CD4-positive, alpha-beta T cell treated with Interleukin-15 for 4 hours (primary cell): ENCODE data around the gene LUZP1.
A peak's percentile ranks its signal among the peaks of the same experiment; 100 is the strongest.

ENCODE experiments used
- DNase-seq: peaks from one replicate; pipeline ENCODE4 v3.0.0-alpha.2; 2020; ENCODE audit warnings: low spot score

The LUZP1 gene

DNA sequence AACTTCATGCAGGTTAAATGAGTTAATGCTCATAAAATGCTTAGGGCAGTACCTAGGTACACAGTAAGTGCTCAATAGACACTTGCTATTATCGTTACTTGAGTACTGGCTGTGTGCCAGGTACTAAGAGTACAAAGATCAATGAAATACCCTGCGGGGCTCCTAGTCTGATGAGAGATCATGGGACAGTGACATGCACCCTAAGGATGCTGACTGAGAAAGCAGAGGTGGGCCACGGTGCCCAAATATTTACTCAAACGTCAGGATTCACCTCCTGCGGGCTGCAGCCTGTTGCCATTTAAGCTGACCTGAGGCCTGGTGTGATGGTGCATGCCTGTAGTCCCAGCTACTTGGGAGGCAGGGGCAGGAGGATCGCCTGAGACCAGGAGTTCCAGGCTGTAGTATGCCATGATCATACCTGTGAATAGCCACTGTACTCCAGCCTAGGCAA lies 19.8 kb upstream of the LUZP1 start:
- no peak for DNase-seq

DNA sequence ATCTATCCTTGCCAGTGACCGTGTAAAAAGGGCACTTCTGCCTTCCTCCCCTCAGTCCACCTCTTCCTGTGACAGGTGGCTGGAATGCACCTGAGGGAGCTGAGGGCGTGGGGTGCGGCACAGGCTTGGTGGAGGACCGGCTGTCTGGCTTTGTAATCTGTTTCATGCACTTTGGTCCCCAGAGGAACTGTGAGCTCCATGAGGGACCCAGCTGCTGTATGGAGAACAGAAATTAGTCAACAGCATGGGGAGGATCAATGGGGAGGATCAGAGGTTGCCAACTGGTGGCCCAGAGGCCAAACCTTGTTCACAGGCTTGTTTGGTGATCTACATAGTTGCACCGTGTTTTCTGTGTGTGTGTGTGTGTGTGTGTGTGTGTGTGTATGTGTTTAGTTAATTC lies 19.0 kb upstream of the LUZP1 start:
- no peak for DNase-seq

DNA sequence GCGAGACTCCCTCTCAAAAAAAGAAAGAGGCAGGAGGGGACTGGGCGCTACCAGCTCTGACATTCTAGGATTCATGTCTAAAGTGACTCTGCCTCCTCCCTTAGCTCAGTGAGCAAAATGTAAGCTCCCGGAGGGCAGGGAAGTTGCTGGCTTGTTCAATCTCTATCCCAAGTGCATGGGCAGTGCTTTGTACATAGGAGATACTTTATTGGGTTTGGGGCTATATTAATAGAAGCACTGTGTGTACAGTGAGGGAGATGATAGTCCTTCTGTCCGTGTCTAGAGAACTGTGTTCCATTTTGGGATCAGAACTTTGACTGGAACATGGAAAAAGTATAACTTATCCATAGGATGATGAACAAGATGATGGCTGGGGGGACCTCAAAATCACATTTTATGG lies 16.7 kb upstream of the LUZP1 start:
- DNase-seq: no peak

DNA sequence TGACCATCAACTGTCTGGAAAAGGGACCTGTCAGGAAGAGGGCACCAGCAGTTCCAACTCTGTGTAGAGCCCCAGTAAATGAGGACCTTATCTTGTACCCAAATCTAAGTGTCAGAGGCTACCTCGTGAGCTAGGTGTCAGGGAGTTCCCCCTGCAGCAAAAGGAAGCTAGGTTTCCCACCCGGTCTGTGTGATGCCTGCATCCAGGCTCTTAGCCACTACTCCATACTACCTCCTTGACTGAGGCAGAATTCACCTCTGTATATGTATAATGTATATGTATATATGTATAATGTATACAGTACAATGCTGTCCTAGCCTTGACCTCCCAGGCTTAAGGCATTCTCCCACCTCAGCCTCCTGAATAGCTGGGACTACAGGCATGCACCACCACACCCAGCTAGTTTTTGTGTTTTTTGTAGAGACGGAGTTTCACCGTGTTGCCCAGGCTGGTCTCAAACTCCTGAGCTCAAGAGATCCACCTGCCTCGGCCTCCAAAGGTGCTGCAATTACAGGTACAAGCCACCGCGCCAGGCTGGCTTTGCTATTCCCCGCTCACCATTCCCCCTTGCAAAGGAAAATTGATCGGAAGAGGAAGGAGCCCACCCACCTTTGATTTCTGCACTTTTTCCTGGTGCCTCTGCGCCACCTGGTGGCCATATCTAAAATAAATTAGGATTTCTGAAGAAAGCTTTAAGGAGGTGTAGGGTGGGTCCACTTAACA lies 15.7 kb upstream of the LUZP1 start:
- peak; percentile 55 for DNase-seq

DNA sequence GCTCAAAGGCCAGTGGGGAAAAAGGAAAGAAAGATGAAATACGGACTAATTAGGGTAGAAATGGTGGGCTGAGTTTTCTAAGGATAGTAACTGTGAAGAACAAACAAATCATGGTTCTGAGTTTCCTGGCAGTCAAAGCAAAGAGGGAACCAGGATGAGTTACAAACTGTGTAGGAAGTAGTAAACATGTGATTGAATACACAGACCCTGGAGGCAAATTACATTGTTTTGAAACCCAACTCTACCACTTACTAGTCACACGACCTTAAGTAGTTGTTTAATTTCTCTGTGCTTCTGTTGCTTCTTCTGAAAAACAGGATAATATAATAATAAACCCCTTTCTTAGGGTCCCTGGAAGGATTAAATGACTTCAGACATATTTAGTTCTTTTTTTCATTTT lies 11.2 kb upstream of the LUZP1 start:
- DNase-seq: no peak

DNA sequence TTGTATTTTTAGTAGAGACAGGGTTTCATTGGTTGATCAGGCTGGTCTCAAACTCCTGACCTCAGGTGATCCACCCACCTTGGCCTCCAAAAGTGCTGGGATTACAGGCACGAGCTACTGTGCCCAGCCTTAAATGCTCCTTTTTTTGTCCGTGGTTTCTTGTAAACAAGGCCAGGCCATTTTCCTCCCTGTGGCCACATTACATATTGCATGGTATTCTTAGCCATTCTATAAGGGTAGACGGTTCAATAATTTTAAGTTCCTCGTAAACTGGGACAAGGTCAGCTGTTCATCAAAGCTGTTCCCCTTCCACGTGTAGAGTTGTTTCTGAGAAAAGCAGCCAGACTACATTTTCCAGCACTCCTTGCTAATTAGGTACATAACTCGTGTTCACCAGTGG lies 10.3 kb upstream of the LUZP1 start:
- DNase-seq: no peak

DNA sequence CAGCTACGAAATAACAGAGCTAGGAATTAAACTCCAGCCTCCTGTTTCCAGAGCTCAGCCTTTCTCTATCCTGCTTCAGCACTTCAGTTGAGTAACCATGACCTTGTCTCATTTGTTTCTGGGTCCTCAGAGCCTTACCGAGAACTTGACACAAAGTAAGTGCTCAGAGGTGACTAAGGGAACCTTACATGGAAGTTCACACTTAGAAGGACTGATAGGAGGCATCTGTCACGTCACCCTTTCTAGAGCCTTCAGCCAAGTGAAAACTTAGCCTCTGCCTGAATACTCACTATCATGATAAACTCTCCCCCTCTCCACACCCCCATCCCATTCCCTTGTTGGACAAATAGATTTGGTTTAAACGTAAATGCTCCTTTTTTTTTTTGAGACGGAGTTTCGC lies 9.8 kb upstream of the LUZP1 start:
- DNase-seq: no peak

DNA sequence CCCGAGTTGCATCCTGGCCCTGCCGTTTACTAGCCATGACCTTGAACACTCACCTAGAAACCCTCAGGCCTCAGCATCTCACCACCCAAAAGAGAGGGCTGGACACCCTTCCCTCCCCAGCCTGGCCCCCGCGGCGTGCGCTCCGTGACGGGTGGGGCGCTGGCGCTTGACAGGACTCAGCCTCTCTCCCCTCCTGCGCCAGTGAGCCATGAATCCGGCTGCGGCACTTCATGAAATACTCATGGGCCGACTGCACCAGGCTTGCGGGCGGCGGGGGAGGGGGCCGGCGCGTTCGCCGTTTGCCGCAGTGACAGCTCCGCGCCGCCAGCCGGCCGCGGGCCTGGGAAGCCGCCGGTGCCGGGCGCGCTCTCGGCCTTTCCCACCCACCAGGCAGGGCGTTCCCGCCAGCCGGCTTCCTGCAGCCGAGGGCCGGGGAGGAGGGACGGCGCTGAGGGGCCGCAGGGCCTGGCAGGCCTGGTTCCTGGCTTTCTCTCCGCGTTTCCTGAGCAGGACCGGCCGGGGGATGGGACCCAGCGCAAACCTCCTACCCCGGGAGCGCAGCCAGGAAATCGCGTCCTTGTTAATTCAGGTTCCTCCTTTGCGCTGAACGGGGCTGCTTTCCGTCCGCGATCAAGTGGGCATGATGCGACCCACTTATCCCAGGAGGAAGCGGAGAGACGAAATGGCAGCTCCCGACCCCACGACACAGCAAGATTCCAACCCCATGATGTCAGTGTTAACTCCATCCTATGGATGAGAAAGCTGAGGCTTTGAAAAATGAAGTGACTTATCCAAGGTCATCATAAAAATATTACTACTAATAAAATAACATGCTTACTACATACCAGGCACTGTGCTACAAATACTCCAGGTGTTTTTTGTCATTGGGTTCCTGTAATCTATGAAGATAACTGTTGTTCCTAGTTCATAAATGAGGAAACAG lies 9.1 kb upstream of the LUZP1 start:
- peak; percentile 43 for DNase-seq

DNA sequence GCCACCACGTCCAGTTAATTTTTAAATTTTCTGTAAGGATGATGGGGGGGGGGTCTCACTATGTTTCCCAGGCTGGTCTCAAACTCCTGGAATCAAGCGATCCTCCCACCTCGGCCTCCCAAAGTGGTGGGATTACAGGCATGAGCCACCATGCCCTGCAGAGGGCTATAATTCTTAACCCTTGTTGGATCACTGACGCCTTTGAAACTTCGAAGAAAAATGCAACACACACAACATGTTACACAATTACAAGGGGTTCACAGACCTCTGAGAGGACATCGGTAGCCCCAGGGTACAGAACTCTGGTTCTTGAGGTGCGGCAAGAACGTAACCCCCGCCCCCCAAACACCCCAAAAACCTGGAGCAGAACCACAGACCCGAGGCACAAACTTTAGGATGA lies 8.4 kb upstream of the LUZP1 start:
- DNase-seq: no peak

DNA sequence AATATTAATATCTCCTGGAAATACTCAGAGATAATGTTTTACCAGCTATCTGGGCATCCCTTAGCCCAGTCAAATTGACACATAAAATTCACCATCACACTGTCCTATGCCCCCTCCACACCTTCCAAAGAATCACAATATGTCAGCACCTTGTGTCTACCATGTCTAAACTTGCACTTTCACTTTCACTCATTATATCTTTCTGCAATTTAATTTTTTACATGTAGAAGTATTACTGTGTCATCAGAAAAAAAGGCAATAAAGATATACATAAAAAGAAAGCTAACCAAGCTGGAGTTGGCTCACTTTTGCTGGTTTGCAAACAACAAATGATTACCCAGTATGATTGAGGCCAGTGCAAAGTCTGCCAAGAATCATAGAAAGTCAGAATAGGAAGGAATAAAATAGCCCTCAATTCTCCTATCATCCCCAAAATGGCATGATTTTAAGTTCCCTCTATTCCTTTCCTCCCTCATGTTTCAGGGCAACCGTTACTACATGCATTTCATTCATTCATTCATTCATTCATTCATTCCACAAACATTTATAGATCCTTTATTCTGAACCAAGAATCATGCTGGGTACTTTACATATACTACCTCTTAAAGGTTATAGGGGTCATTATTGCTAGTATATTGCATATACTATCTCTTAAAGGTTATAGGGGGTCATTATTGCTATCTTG lies 5.9 kb upstream of the LUZP1 start:
- DNase-seq: no peak

DNA sequence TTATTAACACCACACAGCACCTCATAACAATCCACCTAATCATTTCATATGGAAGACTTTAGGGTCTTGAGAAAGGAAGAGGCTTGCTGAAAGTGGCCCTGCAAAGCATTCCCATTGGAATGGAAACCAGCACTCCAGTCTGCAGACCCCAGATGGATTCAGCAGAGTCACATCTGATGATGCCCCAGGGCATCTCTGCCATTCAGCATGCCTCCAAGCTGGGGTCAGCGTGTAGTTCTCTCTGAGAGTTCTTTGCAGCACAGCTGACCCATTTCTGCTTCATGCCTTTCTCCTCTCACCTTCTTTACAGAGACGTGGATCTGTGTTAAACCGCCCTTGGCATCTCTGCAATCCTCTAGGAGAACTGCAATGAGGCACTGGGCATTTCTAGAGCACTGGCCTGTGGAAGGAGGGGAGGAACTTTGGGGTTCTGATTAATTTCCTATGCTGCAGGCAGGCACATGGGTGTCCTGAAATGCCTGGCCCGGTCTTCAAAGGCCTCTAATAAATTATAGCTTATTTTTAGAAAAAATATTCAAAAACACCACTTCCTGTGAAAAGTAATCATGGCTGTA lies 2.6 kb upstream of the LUZP1 start:
- DNase-seq: no peak

DNA sequence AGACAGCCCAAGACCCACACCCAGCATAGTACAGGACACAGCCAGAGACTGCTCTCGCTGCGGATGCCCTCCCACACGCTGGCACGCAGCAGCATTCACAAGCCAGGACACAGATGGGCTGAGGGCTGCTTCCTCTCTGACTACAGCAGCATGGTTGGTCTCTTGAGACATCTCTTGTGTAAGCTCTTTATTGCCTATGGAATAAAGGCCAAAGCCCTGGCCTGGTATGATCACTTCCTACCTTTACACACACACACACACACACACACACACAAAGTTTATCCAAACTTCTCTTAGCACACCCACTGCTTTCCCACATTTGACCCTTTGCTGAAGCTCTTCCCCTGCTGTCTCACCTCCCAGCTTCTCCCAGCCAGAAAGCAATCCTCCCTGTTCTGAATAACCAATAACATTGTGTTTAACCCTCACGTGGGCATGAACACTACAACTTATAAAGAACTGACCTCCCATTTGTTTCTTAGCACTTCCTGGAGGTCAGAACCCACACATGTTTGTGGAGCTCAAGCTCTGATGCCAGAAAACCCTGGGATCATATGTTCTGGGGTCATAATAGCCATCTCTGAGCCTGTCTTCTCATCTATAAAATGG lies 1.2 kb upstream of the LUZP1 start:
- DNase-seq: no peak

DNA sequence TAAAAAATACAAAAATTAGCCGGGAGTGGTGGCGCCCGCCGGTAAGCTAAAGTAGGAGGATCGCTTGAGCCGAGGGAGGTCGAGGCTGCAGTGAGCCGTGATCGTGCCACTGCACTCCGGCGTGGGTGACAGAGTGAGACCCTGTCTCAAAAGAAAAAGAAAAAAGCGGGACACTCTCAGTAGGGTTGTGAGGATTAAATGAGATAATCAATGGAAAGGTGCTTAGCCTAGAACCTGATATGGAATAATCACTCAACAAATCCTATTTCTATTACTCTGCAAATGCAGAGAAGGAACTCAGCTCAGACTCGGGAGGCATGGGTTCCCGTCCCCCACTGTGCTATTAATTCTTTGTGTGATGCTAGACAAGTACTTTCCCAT lies 529 bp upstream of the LUZP1 start:
- no peak for DNase-seq

DNA sequence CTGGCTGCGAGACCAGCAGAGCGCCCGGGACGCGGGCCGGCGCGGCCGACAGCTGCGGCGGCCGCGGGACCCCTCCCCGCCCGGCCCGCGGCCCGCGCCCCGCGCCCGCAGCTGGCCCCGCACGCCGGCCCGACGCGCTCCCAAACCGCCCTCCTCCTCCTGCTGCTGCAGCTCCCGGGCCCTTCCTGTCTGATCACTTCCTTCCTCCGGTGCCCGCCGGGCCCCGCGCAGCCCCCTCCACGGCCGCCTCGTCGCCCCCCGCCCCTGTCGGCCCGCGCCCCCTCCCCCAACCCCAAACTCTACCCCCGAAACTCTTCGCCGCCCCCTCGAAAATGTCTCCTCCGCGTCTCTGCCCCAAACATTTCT lies 594 bp downstream of the LUZP1 start:
- DNase-seq: no peak

DNA sequence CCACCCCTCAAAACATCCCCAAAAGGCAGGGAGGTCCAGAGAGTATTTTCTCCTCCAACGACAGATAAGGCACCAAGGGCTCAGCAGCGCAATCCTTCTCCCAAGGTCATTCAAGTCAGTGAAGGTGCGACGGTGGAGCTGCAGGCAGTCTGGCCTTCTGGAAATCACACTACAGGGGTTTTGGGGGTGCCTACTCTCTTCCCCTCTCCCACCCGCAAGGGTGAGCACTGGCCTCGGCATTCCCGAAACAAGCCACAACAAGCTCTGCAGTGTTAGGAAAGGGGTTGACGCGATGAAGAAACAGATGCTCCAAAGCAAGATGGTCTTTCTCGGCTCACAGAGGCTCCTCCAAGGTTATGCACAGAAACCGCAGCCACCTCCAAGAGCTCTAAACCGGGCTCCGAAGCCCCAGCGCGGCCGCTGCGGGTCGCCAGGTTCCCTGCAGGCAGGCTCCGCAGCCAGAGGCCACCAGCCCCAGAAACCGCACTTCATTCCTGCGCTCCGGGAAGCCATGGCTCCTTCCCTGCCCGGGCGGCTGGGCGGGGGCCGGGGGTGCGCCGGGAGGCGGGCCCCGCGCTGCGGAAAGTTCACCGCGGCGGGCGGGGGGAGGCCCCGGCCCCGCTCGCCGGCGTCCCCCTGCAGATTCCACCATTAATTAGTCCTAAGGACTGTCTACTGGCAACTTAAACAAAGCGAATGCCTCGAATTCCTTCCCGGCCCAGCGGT lies 1.1 kb downstream of the LUZP1 start:
- no peak for DNase-seq

DNA sequence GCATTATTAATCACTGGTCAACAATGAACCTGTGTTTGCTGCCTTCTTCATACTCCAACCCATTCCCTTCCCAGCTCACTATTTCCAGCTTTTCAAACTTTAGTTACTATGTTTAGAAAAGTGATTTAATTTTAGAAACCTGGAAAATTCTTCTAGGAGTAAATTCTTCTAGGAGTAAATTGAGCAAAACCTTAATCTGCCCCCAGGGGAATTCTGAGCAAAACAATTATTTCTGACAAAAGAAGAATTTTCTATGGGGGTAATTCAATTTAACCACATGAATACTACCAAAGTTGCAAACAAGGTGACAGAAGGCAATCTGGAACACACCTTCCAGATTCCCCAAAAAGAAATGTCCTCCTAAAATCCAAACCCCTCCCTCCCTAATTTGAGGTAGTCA lies 1.8 kb downstream of the LUZP1 start:
- no peak for DNase-seq

DNA sequence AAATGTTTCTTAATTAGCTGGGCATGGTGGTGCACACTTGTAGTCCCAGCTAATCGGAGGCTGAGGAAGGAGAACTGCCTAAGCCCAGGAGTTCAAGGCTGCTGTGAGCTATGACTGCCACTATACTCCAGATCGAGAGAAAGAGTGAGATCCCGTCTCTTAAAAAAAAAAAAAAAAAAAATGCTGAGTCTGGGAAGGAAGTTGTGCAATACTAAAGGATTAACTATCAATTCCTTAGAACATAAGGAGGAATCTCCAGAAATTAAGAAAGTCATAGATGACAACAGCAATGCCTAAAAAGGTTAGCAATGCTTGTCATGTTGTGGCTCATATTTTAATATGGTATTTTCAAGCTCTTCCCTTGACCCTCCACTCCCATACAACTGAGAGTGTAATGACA lies 5.3 kb downstream of the LUZP1 start:
- DNase-seq: no peak

DNA sequence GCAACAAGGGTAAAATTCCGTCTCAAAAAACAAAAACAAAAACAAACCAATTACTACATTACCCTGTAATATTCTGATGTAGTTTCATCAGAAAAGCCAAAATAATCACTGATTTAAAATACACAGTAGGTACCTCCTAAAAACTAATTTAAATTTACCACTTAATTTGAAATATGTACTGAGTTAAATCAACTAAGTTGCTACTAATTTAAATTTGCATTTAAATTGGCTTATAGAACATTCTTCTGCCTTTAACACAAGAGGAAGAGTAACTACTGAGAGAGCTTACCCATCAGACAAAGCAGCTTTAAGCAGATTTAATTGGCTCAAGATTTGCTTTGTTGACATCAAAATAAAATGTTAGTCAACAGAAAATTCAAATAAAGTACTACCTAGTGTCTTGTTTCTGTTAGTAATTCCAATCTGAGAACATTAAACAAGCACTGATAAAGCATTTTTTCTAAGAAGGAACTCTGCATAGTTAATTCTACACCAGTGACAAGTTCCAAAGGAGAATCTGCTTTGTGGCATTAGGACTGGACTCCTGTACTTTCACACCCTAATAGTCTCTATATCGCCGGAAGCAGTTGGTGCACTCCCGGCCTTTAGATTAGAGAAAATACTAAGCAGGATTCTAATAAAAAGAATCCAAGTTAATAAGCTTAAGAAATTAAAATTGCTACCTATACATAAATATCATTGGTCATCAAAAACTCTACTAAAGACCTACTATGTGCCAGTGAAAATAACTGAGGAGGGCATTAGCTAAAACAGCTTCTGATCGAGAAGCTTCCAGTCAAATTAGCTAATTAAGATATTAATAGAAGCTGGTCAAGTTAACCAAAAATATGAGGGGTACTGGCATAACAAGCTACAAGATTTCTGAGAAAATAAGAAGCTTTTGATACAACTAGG lies 8.4 kb downstream of the LUZP1 start:
- no peak for DNase-seq

DNA sequence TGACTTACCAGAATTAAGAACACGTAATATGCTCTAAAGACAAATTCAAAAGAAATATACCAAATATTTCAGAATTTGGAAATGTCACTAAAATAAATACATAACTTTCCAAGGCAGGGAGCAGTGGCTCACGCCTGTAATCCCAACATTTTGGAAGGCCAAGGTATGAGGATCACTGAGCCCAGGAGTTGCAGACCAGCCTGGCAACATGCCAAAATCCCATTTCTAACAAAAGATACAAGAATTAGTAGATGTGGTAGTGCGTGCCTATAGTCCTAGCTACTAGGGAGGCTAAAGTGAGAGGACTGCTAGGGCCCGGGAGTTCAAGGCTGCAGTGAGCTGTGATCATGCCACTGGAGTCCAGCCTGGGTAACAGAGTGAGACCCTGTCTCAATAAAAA lies 11.7 kb downstream of the LUZP1 start:
- no peak for DNase-seq

DNA sequence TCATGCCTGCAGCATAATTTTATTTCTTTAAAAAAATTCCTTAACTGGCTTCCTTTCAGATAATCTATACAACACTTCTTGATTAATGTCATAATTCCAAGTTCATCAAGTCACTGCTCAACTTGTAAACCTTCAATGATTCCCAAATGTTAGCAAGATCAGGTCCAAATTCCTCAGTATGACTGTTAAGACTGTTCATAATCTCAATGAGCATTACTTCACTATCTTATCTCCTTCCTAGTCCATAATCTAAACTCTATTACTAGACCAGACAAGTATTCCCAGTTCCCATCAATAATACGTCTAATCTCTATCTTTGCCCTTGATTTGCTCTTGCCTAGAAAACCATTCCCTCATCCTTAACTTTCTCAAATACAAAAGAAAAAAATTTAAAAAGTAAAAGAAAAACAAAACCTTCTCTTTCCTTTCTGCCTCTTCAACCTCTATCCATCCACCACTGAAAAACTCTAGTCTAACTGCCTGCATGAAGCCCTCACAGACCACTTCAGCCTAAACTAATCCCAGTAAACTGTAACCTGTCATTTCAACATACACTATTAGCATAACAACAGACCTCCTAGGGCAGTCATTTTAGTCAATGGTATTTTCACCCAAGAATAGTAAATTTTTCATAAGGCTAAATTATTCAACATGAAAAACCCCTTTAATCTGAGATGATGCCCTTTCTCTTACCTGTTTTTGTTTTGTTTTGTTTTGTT lies 15.5 kb downstream of the LUZP1 start:
- DNase-seq: no peak
